GM21390 (cell line): Measurements from ENCODE around the gene XYLT1.

Source experiments
- ATAC-seq: cut with Tn5 transposase; IDR thresholded peaks from one replicate; pipeline ENCODE4 v1.9.1; 2021; ENCODE audit not compliant: unreplicated experiment

The XYLT1 gene

GRCh38 chr16:17126156-17126555, 344.6 kb downstream of the XYLT1 start:
- ATAC-seq: no peak

DNA sequence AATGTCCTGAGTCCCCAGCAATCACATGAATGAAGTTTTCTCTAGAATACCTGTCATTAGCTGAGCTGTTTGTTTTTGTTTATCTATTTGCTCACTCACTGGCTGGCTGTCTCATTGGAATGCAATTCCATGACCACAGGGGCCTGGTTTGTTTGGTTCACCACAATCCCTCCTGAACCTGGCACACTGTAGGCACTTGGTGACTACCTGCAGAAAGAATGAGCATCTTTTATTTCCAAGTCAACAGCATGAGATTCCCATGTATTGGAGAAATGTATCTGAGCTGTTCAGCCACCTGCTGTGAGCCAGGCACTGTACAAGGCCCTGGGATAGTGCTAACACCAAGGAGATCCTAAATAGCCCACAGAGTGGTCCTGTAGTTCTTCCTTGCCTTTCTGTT, 345.1 kb downstream of the XYLT1 start:
- no peak for ATAC-seq

GRCh38 chr16:17117906-17118577, 352.7 kb downstream of the XYLT1 start:
- no peak for ATAC-seq

- ATAC-seq: no peak
Observed at GRCh38 chr16:17116595-17117322, 354.0 kb downstream of the XYLT1 start.

- no peak for ATAC-seq
Observed at GRCh38 chr16:17109413-17109812, 361.3 kb downstream of the XYLT1 start.

DNA sequence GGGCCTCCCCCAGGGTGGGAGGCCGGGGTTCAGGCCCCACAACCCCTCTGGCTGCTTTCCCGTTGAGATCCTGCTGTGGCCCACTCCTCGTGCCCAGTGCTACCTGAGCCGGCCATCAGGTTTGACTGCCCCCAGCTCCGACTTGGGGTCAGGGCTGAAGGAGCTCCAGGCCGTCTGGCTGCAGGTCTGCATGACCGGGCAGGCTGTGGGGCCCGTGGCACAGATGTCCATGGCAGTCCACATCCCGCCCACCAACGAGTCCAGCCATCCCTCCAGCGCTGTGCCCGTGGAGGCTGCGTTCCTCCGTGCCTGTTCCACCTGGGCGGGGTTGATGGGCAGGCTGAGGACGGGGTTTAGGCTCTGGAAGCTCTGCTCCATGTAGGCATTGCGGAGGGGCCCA, 362.2 kb downstream of the XYLT1 start:
- no peak for ATAC-seq

- ATAC-seq: no peak
Observed at GRCh38 chr16:17107450-17107849, 363.3 kb downstream of the XYLT1 start.

DNA sequence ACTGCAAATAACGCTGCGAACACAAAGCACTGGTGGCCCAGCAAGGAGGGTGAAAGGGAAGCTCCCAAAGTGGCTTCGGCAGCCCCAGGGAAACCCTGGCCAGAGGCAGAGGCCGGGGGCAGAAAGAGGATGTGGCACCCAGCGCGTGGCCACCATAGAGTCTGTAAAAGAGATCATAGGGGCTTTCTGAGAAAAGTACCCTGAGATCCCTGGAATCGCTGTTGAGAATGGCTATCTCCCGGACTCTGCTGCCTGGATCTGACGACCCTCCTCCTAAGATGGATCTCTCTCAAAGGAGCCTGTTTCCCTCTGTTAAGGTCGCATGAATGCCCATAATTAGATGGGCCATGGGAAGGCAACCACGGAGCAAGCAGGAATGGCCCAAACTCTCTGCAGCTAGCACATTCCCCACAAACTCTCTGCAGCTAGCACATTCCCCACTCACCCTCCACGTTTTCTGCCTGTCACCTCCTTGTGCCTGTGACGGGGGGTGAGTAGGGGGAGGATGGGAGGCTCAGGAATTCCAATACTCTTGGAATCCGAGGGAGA, 364.4 kb downstream of the XYLT1 start:
- ATAC-seq: no peak

DNA sequence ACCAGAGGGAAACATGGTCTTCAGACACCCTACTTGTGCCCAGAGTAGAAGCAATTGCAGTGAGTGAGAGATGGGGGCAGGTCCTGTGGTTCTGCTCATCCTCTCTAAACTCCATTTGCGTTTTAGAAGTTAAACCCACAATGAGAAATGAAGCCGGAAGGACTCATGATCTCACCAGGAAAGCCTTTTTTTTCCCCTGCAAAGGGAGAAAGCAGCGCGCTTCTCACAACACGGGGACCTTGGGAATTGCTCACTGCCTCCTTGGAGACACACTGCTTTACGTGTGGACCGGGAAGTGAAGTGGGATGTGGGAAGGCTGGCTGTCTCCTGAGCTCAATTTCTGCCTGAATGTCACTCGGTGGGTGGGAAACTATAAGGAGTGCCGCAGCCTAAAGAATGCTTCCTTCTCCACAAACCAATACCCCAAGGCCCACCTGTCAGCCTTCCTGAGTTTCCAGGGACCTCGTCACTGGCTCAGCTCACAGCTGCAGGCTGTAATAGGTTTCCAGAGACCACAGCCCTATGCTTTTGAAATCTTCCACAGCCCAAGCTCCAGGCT, 365.4 kb downstream of the XYLT1 start:
- no peak for ATAC-seq

- no peak for ATAC-seq
Observed at GRCh38 chr16:17104654-17105053, 366.1 kb downstream of the XYLT1 start.

- no peak for ATAC-seq
Observed at GRCh38 chr16:17103216-17103615, 367.5 kb downstream of the XYLT1 start.

GRCh38 chr16:17101646-17102045, 369.1 kb downstream of the XYLT1 start:
- ATAC-seq: no peak

GRCh38 chr16:17098685-17099084, 372.1 kb downstream of the XYLT1 start:
- ATAC-seq: no peak

DNA sequence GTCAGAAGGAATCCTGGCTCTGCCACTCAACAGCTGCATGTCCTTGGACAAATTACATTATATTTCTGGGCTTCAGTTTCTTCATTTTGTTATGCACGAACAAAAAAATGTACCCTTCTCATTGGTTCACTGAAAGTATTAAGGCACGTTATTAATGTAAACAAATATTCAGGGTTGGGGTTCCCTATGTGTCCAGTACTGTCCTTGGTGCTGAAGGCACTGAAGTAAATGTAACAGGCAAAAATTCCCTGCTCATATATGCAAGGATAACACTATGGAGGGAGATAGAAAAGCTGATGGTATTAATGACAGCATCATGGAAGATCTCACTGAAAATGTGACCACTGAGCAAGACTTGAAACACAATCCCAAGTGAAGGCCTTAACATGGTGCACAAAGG, 386.6 kb downstream of the XYLT1 start:
- no peak for ATAC-seq

DNA sequence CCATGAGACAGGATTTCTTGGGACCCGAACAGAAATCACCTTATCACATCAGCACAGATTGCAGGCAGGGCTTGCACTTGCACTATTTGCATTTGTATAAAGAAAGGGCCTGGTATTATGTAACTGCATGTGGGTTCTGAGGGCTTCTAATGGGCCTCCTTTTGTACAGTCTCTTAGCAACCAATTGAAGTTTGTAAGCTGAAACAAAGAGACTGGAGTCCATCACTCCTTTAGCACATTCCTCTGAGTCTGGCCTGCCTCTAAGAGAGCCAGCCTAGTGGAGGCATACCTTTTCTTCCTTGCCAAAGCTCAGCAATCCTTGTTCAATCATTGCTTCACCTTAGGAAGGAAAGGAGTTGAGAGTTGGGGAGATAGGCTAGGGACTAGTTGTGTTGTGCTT, 387.1 kb downstream of the XYLT1 start:
- no peak for ATAC-seq

GRCh38 chr16:17082095-17082882, 388.5 kb downstream of the XYLT1 start:
- ATAC-seq: no peak

- no peak for ATAC-seq
Observed at GRCh38 chr16:17080105-17080504, 390.7 kb downstream of the XYLT1 start.

GRCh38 chr16:17078931-17079631, 391.7 kb downstream of the XYLT1 start:
- no peak for ATAC-seq

DNA sequence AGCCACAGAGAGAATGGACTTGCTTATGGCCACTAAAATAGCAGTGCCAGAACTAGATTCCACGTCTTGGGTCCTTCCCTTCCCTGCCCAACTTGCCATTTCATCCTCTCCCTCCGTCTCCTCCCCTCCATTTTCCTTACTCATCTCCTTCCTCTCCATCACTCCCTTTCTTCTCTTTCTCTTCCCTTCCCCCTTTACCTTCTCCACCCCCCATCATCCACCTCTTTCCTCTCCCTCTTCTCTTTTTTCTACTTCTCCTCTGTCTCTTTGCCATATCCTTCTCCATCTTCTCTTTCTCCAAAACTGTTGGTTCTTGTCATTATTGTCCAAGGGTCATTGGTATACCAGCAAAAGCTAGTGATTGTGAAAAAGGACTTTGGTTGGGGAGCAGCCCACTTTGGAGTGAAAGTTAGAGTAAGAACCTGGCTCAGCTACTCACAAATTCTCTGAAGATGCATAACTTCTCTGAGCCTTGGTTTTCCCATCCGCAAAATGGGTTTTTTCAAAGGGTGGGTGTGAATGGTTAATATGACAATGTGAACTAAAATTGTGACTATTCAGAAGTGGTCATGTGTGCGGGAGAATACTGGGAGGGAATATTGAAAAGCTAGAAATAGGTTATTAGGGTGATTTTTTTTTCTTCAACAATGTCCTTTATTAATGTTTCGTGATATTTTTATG, 393.8 kb downstream of the XYLT1 start:
- ATAC-seq: no peak

- ATAC-seq: no peak
Observed at GRCh38 chr16:17076092-17076754, 394.5 kb downstream of the XYLT1 start.
